GM12875 (cell line): ENCODE results near the gene CELF1.

Experiments
- H3K4me3 ChIP-seq: one replicate; pipeline ENCODE4 v1.5.1; 2011; ENCODE audit warnings: low read depth, low read length, control low read depth
- CTCF ChIP-seq: IDR thresholded peaks from 2 replicates; pipeline ENCODE4 v1.5.1; 2011; ENCODE audit warnings: low read depth, mild to moderate bottlenecking, control low read depth, inconsistent platforms, low read length, moderate library complexity, borderline replicate concordance; ENCODE audit not compliant: insufficient read depth

CELF1 gene

GRCh38 chr11:47480762-47481161, 72.2 kb downstream of the CELF1 start:
- no peak overlapping the region for H3K4me3 ChIP-seq
- TF ChIP-seq CTCF = no peak

GRCh38 chr11:47478651-47479329, 74.1 kb downstream of the CELF1 start:
- no peak for TF ChIP-seq CTCF
- no peak overlapping the region for H3K4me3 ChIP-seq

- no peak overlapping the region for H3K4me3 ChIP-seq
- TF ChIP-seq CTCF = no peak
Observed at GRCh38 chr11:47477753-47478152, 75.2 kb downstream of the CELF1 start.

GRCh38 chr11:47477323-47477722, 75.6 kb downstream of the CELF1 start:
- TF ChIP-seq CTCF = no peak

GRCh38 chr11:47470671-47471070, 82.3 kb downstream of the CELF1 start:
- no peak overlapping the region for H3K4me3 ChIP-seq
- TF ChIP-seq CTCF = no peak

More at GRCh38 chr11:47477323-47477722, 75.6 kb downstream of the CELF1 start:
- no peak overlapping the region for H3K4me3 ChIP-seq

- no peak for TF ChIP-seq CTCF
- H3K4me3 ChIP-seq = no peak overlapping the region
Observed at GRCh38 chr11:47469361-47470179, 83.4 kb downstream of the CELF1 start.
